ENCODE results near the gene RRP9.

The RRP9 gene

DNA sequence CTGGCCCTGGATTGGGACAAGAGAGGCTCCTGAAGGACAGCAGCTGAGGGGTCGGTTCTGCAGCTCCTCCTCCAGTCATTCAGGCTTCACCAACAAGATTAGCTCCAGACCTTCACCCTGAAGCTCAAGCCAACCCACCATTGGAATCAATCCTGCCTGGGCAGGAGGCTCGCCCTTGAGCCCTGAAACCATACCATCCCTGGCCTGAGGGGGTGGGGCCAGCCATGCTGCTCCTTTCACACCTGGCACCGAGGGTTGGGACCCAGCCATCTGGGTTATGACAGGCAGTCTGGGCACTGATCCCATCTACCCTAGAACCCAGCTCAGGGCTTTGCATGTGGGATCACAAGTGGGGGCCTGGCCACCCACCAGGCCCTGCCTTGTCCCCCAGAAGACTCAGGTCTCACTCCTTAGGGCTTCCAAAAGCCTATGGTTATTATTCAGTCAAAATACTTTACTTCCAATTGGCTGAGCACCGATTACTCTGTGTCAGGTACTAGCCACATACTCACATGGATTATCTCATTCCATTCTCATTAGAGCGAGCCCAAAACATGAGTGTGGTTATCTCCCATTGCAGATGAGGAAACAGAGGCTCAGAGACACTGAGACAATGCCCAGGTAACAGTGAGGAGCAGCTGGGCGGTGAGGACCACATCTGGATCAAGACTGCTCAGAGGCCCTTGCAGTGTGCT lies 29.0 kb upstream of the RRP9 start:
- no peak for DNase-seq

DNA sequence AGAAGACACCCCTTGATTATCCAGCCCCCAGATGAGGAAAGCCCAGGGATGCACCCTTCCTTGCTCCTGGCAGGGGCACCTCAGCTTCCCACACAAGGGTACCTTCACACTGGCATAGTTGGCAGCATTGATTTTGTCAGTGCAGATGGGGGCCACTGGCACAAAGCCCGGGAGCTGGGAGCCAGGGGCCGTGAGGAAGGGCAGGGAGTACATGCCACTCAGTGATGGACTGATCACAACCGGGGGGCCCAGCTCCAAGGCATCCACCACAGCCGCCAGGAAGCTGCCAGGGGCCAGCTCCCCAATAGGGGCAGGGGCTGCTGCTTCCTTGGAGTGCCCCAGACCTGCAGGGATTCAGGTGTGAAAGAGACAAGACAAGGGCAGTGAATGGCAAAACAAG lies 28.1 kb upstream of the RRP9 start:
- no peak for DNase-seq

DNA sequence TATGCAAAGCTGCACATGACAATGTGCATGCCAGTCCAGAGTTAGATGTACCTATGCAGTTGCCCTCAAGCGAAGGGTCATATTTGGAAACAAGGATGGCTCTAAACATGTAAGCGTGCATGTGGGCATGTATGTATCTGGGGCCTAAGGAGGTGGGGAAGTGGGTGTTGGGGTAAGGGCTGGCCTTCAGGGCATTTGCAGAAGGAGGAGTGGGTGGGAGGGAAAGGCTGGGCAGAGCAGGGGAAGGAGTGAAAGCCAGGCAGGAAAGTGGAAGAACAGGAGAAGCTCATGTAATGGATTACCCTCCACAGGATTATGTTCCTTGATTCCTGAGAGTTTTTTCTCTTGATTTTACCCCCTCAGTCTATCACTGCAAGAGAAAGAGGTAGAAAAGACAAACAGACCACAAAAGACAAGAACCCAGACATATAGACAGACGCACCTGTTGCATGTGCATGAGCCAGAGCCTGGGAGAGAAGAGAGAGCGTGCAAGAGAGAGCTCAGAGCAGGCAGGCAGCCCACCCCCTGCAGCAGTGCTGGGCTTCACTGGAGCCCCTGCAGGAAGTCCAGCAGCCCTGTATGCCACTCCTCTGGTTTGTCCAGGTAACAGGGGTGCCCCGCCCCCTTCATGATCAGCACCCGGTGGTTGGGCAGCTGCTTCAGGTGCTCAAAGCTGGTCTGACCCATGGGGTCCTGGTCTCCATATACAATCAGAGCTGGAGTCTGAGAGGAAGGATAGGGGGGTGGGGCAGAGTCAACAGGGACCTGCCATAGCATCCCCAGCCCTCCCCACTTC lies 27.4 kb upstream of the RRP9 start:
- DNase-seq, result no peak

- DNase-seq, result peak; percentile 66
These were observed 26.6 kb upstream of the RRP9 start for GRCh38 chr3:51968170-51968775.

- no peak for DNase-seq
These were observed 25.9 kb upstream of the RRP9 start, which contains the start of gene PCBP4 for GRCh38 chr3:51967384-51968169. Gene PCBP4, minus strand, starts transcription at chr3:51967454. Its CDS starts 6,214 bp downstream, at chr3:51961240.

GRCh38 chr3:51966922-51967383 lies 25.2 kb upstream of the RRP9 start:
- no peak for DNase-seq

DNA sequence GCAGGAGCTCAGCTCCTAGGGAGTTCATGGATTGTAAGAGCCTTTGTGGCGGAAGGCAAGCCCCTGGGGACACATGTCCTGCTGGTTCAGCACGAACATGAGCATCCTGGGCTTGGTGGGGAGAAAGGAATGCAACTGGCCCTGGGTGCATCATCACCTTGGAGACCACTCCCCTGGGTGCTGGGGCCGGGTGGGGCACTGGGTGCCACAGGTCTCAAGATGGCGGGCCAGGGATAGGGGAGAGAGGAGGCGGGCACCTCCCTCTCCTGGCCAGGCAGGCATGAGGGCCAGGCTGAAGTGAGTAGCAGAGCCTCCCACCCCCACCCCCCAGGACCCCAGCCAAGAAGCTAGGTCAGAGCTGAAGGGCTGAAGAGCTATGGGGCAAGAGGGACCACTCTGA lies 24.8 kb upstream of the RRP9 start:
- no peak for DNase-seq

GRCh38 chr3:51966016-51966415 lies 24.3 kb upstream of the RRP9 start:
- no peak for DNase-seq

DNA sequence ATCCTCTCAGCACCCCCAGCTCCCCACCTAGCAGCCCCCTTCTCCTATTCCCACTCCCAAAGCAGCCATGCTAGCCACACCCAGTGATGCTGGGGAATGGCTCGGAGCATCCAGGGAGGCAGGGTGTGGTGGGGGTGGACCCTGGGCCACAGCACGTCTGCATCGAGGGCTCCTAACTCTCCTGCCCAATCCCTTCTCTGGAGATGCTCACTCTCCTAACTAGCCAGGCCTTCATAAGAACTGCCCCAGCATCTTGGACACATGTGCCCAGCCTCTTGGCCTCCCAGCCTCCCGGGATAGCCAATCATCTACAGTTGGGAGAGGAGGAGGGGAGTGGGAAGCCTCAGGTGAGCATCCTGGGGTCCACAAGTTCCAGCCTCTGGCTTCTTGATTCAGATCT lies 22.8 kb upstream of the RRP9 start:
- DNase-seq, result no peak

DNA sequence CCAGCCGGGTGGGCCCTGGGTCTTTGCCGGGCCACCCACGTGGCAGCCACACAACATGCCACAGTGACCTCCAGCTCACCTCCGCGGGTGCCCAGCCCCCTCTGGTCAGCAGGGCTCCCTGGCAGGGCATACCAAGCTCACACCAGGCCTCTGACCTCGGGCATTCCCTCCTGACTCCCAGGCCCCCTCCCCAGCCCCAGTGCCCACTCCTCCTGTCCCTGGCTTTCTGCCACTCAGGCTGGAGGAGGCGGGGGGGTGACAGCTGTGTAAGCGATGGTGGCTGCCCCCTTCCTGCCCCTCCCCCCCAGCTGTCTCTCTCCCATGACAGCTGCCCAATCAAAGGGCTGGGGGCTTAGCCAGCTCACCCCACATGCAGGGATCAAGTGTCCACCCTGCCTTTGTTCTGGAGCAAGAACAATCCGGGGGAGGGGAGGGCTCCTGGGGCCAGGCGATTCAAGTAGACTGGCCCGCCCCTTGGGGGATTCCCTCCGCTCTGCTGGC lies 22.3 kb upstream of the RRP9 start:
- DNase-seq, result peak; percentile 84

DNA sequence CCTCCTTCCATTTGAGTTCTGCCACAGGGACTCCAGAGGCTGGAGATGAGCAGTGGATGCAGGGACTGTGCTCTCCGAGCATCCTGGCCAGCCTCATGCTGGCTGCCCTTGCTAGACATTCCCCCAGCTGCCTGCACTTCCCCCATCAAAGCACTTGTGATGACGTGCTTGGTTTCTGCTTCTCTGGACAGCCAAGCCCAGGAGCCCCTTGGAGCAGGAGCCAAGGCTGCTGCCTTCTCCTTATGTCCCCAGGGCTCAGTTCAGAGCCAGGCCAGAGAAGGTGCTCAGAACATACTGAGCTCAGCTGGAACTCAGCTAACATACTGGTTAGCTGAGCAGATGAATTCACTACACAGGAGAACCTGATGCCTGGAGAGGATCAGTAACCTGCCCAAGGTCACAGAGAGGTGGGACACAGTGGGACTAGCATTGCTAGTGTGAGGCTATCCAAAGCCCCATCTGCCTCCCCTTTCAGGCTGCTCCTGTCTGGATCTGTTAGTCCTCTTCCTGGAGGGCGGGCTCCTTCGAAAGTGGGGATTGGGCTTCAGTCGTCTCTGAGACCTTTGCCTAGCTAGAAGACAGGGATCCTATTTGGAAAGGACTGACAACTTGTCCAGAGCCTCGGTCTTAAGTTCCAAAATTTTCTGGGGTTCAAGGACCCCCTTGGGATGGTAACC lies 21.3 kb upstream of the RRP9 start:
- no peak for DNase-seq

- peak; percentile 81 for DNase-seq
These were observed 20.2 kb upstream of the RRP9 start for GRCh38 chr3:51961602-51962569.

DNA sequence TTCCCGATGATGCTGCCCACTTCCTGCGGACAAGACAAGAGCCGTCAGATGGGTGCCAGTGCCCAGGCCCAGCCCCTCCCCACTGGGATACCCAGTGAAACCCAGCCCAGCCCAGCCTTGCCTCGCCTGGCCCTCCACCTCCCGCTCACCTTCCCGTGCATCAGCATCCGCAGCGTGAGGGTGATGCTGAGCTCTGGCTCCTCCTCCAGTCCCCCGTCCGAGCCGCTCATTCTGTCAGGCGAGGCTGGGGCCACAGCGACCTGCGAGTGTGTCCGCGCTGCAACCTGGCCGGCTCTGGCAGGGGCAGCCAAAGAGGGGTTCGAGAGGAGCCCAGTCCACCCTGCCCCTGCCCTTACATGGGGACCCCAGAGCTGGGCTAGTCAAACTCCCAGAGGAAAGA lies 19.3 kb upstream of the RRP9 start:
- no peak for DNase-seq

DNA sequence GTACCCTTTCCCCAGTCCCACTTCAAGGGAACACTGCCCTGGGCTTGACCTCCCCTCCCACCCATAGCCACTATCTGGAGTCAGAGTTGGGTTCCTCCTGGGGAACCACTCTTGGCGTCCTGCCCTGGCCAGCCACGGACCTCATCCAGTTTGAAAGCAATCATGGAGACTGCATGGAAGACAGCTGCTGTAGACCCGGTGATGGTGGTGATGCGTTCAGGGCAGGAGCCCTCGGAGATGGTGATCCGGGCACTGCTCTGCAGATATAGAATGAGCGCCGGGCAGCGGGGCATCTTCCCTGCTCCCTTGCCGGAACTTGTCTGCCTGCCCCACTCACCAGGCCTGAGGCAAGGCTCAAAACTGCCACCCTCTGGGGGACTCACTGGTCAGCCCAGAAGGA lies 18.7 kb upstream of the RRP9 start:
- DNase-seq, result no peak

DNA sequence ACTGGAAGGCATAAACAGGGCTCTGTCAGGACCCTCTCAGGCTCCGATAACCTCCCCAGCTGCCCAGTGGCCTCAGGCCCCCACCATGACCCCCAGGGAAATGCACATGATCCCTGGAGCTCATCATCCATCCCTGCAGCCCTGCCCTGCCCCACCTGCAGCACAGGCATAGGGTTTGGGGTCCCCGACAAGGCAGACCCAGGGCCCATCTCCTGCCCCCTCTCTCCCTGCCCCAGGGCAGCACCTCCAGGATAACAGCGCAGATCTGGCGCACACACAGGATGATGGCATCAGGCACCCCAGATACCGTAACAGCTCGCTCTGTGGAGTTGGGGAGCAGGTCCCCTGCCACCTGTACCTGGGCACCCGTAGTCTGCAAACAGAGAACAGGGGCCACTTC lies 17.9 kb upstream of the RRP9 start:
- DNase-seq, result no peak

DNA sequence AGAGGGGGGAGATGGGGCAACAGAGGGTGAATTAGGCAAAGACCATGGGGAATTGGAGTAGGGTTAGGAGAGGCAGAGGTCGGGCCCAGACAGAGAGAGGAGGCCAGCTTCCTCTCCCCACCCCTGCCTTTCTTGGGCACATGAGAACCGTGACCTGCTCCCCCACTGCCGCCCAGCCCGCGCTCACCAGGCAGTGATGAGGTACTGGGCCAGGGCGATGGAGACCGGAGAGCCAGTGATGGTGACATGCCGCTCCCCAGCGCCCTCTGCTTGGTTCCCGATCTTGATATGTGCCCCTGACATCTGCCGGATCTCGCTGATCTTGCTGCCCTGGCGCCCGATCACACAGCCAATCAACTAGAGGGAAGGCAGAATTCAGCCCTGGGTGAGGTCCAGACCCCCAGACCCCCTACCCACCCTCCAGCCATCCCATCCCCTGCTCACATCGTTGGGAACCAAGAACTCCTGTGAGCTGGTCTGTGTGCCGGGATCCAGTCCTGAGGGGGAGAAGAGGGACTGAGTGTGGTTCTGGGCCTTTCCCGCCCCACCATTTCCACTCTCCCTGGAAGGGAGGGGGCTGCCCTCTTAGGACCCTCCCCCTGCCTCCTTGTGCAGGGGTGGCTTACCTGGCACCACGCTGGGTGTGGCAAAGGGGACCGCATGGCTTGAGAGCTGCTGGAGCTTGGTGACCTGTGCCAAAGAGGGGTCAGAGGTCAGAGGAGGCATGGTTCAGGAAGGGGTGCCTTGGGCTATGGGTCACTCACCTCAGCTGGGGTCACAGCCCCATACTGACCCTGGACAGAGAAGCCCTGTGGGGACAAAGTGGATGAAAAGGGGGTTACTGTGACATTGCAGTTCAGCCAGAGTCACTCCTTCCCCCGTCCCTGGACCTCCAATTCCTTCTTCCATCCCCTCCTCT lies 17.2 kb upstream of the RRP9 start:
- no peak for DNase-seq

DNA sequence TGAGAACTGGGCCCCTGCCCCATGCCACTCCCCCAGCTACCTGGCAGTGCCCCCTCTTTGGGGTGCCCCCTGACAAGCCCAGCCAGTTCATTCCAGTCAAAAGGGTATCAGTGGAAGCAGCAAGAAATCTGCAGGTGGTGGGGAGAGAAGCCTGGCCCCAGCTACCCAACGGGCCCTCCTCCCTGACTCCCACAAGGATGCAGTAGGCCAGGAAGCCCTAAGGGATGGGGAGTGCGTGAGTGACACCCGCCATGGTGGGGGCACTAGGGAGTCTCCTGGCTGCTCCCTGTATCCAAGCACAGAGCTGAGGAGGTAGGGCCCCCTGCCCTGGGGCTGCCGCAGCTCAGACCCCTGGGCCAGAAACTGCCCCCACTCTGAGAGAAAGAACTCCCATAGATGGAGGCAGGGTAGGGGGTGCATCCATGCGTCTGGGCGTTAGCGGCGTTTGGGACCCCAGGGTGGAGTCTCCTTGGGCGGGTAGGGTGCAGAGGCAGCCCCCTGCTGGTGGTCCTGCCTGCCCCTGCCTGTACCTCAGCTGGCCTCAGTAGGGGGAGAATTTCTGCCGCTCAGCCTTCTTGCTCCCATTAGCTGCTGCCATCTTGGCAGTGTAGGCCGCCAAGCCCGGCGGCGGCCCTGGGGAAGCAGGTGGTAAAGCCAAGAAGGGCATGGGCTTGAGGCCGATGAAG lies 16.0 kb upstream of the RRP9 start:
- DNase-seq, result no peak

DNA sequence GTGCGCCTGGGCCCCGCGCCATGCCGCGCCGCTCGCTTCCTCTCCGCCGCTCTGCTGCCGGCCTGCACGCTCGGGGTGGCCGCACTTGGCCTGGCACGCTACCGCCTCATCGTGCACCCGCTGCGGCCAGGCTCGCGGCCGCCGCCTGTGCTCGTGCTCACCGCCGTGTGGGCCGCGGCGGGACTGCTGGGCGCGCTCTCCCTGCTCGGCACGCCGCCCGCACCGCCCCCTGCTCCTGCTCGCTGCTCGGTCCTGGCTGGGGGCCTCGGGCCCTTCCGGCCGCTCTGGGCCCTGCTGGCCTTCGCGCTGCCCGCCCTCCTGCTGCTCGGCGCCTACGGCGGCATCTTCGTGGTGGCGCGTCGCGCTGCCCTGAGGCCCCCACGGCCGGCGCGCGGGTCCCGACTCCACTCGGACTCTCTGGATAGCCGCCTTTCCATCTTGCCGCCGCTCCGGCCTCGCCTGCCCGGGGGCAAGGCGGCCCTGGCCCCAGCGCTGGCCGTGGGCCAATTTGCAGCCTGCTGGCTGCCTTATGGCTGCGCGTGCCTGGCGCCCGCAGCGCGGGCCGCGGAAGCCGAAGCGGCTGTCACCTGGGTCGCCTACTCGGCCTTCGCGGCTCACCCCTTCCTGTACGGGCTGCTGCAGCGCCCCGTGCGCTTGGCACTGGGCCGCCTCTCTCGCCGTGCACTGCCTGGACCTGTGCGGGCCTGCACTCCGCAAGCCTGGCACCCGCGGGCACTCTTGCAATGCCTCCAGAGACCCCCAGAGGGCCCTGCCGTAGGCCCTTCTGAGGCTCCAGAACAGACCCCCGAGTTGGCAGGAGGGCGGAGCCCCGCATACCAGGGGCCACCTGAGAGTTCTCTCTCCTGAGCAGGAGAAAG lies 14.4 kb upstream of the RRP9 start:
- no peak for DNase-seq

Measured in NCI-H524 treated with DMSO at 0.1 percent for 48 hours (cell line).